TTC549 (cell line): Measurements from ENCODE around the gene KLHL28.

ENCODE experiments used
- FAIRE-seq: peaks from 2 replicates; lab custom pipeline; 2012; peaks lifted over from hg19 to GRCh38; lab: Jason Lieb, UNC

KLHL28 gene, protein sequence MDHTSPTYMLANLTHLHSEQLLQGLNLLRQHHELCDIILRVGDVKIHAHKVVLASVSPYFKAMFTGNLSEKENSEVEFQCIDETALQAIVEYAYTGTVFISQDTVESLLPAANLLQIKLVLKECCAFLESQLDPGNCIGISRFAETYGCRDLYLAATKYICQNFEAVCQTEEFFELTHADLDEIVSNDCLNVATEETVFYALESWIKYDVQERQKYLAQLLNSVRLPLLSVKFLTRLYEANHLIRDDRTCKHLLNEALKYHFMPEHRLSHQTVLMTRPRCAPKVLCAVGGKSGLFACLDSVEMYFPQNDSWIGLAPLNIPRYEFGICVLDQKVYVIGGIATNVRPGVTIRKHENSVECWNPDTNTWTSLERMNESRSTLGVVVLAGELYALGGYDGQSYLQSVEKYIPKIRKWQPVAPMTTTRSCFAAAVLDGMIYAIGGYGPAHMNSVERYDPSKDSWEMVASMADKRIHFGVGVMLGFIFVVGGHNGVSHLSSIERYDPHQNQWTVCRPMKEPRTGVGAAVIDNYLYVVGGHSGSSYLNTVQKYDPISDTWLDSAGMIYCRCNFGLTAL

DNA sequence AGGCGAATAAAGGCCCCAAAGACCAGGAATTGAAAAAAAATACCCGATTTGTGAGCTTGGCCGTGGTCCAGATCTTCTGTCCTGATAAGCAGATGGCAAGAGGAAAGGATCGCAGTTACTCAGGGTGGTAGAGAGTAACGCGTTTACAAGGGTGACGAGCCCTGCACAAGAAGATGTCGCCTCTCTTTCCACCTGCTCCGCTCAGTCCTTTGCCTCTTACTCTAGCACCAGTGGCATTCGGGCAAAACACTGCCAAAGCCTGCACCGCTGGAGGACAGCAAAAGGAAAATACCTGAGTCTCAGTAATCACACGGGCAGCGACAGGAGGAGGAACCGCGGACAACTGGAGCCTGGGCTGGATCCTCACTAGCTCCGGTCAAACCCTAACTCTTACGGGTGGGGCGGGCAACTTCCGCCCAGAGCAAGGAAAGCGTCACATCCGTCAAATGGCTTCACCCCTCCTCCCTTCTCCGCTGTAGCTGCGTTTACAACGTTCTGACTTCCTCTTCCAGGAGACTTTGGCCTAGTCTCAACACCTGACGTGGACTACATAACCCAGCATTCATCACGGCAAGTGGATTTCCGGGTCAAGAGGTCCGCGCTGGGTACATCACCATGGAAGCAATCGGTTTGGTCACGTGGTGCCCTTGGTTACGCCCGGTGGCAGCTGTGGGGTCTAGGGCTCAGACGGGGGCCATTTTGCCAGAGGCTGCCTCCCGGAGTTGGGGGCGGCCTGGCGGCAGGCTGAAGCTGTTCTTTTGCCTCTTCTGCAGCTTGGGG is at the start of gene KLHL28, which contains the start of gene TOGARAM1:
KLHL28 (minus strand) TSS at position 394 of the 780 bp plus-strand sequence. CDS start 16,019 bp downstream, outside the sequence.
TOGARAM1 (plus strand) TSS at position 637 of the 780 bp plus-strand sequence. CDS start 232 bp downstream, outside the sequence.
- peak; percentile 97 for FAIRE-seq

DNA sequence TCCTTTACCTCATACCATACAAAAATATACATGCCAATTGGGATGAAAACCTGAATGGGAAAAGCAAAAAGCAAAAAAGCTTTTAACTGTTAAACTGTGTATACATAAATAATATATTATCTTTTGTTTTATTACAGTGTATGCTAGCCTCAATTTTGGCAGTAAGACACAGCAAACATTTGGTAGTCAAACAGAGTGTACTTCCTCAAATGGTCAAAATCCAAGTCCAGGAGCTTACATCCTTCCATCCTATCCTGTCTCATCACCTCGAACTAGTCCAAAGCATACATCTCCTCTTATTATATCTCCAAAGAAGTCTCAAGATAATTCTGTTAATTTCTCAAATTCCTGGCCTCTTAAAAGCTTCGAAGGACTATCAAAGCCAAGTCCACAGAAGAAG is 42.2 kb upstream of the KLHL28 start:
- no peak for FAIRE-seq

DNA sequence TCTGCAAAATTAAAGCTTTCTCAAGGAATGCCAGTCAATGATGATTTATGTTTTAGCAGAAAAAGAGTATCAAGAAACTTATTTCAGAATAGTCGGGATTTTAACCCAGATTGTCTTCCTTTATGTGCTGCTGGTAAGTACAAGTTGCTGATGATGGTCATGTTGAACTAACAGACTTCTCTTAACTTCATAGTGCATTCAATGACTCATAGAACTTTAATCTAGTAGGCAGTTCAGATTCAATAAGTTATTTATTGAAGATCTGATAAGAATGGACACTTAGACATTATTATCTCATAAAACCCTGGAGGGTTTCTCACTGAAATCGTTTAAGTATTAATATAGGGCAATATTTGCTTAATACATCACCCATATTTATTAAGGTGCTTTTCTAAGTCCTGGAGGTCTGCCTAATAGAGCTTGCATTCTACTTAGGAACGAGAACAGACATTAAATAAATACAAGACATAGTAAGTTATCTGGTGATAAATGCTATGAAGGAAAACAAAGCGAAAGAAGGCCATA is 34.1 kb upstream of the KLHL28 start:
- FAIRE-seq: no peak

DNA sequence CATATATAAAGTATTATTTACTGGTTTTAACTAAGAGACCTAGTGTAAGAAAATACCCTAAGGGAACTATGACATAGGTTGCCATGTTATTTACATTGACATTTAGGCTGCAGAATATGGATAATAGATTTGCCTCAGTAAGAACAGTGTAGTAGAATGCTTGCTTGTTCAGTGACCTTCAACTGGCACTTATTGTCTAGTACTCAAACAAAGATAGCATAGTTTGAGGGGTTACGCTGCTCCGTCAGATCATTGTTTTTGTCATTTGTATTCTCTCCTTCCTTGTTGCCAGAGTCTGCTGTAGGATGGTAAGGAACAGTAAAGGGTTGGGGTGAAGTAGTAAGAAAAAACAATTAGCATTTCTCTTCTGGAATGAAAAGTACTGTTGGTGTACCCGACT is 33.4 kb upstream of the KLHL28 start:
- no peak for FAIRE-seq

DNA sequence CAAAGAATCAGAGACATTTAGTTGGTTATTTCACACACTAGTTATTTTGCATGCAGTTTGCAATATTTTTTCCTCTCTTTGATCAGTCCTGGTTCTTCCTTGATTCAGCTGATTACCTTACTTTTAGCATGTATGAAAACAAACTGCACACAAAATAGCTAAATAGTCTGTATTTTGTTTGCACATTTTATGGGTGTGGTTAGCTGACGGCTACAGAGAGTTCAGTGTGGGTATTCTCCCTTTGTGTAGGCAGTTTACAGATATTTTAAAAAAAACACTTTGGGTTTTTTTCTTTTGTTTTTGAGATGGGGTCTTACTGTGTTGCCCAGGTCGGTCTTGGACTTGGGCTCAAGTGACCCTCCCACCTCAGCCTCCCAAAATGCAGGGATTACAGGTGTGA is 28.8 kb upstream of the KLHL28 start:
- no peak for FAIRE-seq

DNA sequence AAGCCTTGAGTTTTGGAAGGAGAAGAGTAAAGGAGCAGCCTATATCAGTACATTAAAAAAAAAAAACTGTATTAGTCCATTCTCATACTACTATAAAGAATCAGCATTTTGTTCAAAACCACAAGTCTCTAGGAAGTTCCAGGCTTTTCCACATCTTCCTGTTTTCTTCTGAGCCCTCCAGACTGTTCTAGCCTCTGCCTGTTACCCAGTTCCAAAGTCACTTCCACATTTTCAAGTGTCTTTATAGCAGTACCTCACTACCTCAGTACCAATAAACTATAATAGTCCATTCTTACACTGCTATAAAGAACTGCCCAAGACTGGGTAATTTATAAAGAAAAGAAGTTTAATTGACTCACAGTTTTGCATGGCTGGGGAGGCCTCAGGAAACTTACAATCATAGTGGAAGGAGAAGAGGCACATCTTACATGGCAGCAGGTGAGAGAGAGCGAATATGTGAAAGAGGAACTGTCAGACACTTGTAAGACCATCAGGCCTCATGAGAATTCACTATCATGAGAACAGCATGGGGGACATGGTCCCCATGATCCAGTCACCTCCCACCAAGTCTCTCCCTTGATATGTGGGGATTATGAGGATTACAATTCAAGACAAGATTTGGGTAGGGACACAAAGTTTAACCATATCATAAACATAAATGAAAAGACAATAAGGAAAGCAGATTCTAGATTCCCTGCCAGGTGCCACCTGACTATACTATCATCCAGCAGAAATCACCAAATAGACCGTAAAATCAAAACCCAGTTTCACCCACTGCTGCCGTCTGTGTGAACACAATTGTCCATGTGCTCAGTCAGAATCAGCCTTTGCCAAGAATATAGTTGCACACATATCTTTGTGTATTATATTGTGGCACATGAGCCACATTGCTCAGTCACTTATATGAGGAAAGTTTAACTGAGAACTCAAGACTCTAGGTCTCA is 28.0 kb upstream of the KLHL28 start:
- no peak for FAIRE-seq

DNA sequence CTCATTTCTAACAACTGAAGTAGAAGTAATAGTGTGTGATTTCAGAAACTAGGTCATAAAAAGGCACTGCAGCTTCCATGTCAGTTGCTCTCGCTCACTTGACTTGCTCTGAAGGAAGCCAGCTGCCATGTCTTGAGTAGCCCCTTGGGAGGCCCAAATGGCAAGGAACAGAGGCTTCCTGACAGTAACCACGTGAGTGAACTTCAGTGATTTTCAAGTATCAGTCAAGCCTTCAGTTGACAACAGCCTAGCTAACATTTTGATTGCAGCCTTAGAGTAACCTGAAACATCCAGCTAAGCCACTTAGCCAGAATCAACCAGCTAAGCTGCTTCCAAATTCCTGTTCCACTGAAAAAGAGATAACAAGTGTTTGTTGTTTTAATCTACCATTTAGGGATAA is 26.9 kb upstream of the KLHL28 start:
- no peak for FAIRE-seq

DNA sequence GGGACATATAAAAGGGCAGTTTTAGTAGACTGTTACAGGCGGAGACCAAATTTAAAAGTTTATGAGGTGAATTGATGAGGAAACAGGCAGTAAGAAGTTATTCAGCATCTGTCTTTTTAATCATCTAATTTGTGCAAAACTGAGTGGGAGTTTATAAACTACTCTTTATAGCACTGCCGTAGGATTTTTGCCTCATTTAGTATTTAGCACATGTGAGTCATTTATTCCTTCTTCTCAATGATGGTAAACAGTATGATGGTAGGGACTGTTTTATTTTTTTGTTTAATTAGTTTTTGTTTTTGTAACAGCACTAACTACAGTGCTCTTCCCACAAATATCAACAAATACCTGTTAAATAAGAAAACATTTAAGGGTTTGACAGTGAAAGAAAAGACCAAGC is 20.8 kb upstream of the KLHL28 start:
- FAIRE-seq: no peak

DNA sequence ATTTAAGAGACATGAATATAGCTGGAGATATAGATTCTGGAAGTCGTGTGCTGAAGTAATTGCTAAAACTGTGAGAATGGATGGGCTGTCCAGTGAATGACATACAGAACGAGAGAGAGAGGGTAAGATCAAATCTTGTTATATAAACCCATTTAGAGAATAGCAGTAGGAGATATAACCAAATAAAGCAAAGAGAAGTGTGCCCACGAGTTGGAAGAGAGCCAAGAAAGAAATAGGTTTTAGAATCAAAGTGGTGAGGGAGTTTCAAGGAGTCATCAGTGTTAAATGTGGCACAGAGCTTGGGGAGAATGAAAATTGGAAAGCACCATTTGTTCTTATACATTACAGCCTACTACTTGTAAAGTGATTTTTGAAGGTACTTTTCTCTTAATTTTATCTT is 19.5 kb upstream of the KLHL28 start:
- no peak for FAIRE-seq

DNA sequence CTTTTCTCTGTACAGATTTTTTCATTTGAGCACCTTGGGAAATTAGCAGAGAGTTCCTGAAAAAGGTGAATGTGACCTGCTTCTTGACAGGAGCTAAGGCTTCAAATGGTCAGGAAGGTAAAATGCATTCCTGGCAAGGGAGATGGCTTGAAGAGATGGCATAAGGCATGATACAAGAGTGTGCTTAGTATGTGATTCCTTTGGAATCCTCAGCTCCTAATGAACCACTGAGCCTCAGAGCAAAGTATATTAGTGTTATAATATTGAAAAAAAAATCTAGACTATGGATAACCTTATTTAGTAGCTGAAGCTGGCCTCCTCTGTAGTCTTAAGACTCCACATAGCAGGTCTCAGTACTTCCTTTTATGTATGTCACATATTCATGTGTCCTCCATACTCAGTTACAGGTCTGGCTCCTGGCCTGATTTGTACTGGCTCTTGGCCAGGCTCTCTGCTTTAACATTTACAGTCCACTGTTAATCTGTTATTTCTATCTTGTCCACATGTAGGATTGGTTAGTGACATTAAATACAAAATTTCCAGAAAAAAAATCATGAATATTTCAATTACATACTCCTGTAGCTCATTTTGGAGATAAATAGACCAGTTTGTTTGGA is 18.1 kb upstream of the KLHL28 start:
- FAIRE-seq: no peak

DNA sequence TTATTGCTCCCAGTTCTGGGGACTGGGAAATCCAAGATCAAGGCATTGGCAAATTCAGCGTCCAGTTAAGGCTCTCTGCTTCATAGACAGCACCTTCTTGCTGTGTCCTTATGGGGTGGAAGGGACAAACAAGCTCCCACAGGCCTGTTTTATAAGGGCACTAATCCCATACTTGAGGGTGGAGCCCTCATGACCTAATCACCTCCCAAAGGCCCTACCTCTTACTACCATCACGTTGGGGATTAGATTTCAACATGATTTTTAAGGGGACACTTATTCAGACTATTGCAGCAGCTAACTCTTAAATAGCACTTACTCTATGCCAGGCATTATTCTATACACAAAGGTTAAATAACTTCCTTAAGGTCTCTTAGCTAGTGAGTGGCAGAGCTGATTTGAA is 17.5 kb upstream of the KLHL28 start:
- FAIRE-seq: no peak

DNA sequence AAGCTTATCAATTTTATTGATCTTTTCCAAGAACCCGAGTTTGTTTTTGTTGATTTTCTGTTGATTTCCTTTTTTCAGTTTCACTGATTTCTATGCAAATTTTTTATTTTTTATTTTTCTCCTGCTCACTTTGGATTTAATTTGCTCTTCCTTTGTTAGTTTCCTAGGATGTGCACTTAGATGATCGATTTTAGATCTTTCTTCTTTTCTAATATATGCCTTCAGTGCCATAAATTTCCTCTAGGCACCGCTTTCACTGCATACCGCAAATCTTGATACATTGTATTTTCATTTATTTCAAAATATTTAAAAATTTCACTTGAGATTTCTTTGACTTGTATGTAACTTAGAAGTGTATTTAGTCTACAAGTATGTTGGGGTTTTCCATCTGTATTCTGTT is 9.7 kb upstream of the KLHL28 start:
- no peak for FAIRE-seq

DNA sequence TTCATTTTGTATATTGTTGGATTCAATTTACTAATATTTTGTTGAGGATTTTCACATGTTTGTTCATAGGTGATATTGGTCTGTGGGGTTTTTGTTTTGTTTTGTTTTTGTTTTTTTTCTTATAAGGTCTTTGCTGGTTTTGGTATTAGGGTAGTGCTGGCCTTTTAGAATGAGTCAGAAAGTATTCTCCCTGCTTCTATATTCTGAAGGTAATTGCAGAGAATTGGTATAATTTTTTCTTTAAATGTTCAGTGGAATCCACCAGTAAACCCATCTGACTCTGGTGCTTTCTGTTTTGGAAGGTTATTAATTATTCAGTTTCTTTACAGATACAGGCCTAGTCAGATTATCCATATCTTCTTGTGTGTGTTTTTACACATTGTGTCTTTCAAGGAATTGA is 9.2 kb upstream of the KLHL28 start:
- FAIRE-seq: no peak

DNA sequence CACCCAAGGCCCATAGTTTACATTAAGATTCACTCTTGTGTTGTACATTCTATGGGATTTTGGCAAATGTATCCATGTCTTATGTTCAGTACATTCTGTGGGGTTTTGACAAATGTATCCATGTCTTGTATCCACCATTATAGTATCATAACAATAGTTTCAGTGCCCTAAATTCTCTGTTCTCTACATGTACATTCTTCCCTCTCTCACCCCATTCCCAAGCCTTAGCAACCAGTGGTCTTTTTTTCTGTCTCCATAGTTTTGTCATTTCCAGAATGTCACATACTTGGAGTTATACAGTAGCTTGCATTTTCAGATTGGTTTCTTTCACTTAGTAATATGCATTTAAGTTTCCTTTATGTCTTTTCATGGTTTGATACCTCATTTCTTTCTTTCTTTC is 7.0 kb upstream of the KLHL28 start:
- FAIRE-seq: no peak

DNA sequence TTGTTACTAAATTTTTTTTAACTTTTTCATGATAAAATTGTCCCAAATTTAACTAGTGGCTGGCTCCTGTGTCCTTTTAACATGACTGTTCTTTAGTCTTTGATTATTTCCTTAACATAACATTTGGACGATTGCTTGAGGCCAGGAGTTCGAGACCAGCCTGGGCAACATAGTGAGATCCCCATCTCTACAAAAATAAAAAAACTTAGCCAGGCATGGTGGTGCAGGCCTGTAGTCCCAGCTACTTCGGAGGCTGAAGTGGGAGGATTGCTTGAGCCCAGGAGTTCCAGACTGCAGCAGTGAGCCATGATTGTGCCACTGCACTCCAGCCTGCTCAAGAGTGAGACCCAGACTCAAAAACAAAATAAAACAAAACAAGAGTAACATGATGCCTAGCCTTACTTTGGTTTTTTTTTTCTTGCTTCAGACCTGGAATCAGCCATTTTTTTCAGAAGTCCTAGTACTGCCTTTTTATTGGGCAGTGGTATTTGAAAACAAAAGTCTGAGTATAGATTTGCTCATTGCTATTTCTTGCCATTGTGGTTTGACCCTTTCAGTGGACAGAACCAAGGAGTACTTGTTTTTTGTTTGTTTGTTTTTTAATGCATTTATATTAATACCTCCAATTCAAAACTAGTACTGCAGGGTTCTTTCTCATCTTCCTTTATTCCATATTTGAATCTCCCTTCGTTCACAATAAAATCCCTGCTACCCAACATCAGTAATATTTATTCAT is 5.0 kb upstream of the KLHL28 start:
- no peak for FAIRE-seq

DNA sequence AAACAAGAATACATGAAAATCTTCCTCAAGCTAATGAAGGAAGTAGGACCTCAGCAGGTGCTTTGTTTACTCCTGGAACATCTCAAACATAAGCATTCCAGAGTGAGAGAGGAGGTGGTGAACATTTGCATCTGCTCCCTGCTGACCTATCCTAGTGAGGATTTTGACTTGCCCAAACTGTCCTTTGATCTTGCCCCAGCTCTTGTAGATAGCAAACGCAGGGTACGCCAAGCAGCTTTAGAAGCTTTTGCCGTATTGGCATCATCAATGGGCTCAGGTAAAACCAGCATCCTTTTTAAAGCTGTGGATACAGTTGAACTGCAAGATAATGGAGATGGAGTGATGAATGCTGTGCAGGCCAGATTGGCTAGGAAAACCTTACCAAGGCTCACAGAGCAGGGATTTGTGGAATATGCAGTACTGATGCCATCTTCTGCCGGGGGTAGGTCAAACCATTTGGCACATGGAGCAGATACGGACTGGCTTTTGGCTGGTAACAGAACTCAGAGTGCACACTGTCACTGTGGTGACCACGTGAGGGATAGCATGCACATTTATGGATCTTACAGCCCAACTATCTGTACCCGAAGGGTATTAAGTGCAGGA is 2.1 kb upstream of the KLHL28 start:
- FAIRE-seq: no peak

DNA sequence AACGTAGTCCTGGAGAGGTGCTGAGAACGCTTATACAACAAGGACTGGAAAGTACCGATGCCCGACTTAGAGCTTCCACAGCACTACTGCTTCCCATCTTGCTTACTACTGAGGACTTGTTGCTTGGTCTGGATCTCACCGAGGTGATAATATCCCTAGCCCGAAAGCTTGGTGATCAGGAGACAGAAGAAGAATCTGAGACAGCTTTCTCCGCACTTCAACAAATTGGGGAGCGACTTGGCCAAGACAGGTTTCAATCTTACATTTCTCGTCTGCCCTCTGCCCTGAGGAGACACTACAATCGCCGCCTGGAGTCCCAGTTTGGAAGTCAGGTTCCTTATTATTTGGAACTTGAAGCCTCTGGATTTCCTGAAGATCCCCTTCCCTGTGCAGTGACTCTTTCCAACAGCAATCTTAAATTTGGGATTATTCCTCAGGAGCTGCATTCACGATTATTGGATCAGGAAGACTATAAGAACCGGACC is 1.3 kb upstream of the KLHL28 start:
- FAIRE-seq: no peak

DNA sequence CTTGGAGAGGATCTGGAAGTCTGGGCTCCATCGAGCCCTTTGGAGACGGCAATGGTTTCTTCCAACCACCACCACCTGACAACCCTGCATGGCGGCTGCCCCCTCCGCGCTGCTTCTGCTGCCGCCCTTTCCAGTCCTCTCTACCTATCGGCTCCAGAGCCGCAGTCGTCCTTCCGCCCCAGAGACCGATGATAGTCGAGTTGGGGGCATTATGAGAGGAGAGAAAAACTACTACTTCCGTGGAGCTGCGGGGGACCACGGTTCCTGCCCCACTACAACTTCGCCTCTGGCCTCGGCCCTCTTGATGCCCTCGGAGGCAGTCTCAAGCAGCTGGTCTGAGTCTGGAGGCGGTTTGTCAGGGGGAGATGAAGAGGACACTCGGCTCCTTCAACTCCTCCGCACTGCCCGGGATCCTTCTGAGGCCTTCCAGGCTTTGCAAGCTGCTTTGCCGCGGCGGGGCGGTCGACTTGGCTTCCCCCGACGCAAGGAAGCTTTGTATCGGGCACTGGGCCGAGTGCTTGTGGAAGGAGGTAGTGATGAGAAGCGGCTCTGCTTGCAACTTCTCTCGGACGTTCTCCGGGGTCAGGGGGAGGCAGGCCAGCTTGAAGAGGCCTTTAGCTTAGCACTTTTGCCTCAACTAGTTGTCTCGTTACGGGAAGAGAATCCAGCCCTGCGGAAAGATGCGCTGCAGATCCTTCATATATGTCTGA is 742 bp upstream of the KLHL28 start:
- FAIRE-seq: no peak

DNA sequence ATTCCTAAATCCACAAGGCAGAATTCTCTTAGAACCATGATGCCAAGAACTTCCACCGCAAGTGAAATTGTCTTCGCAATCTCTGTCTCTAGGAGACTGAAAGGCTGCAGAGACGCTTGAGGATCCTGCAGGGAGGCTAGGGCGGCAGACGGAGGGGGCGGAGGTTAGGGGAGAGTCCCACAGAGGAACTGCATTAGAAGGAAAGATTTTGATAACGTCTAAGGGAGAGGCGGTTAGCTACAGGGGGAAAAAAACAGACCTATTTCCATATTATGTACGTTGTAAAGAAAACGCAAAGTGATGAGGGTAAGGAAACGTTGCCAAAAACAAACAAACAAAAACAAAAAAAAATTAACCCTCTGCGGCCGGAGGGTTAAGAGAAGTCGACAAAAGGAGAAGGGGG is 595 bp downstream of the KLHL28 start:
- no peak for FAIRE-seq
